IMR-90 (cell line): ENCODE results near the gene NPHS1. TPM values are rescaled to one million over a fixed set of nuclear protein-coding genes. Genes with fewer than 3 reads are reported as not detected.

Experiments used
- ATAC-seq: fragments of 200-7000 bp; cut with Tn5 transposase; 2 replicates; pipeline ENCODE4 v1.9.1; 2020; ENCODE audit warnings: low read depth, mild to moderate bottlenecking, moderate library complexity
- BruUV-seq: library from RNA; stranded (reverse); fragments of 400-500 nt; replicated peaks from 2 replicates; lab custom pipeline; 2021; lab: Mats Ljungman, UMichigan
- CTCF ChIA-PET: fragments of 300-600 bp; formaldehyde crosslinking; extraction: SDS; loops from one replicate; lab custom pipeline; 2021; ENCODE audit warnings: antibody characterized with exemption; lab: Yijun Ruan, JAX
- POLR2A ChIA-PET: fragments of 300-600 bp; sonication (Branson Sonifier 250); formaldehyde crosslinking; loops from one replicate; lab custom pipeline; 2022; ENCODE audit warnings: antibody characterized with exemption; ENCODE audit not compliant: unreplicated experiment; lab: Charles Lee
- DNase-seq: peaks from one replicate; pipeline ENCODE4 v3.0.0; 2013
- H2AFZ ChIP-seq: replicated peaks from 2 replicates; pipeline ENCODE3; 2013; ENCODE audit warnings: low read length, mild to moderate bottlenecking; ENCODE audit not compliant: poor library complexity
- H2AK5ac ChIP-seq: 2 replicates; pipeline ENCODE4 v1.6.1; 2013; ENCODE audit warnings: low read depth, low read length, inconsistent platforms
- H2AK9ac ChIP-seq: replicated peaks from 2 replicates; pipeline ENCODE3; 2013; ENCODE audit warnings: mild to moderate bottlenecking, low read depth, low read length, moderate library complexity; ENCODE audit not compliant: poor library complexity
- H2BK120ac ChIP-seq: 2 replicates; pipeline ENCODE4 v1.6.1; 2013; ENCODE audit warnings: low read depth, low read length, inconsistent platforms
- H2BK15ac ChIP-seq: 3 replicates; pipeline ENCODE4 v1.6.1; 2013; ENCODE audit warnings: low read depth, low read length, inconsistent platforms
- H2BK20ac ChIP-seq: 2 replicates; pipeline ENCODE4 v1.6.1; 2013; ENCODE audit warnings: low read depth, mild to moderate bottlenecking, inconsistent platforms, low read length, moderate library complexity
- H2BK5ac ChIP-seq: 2 replicates; pipeline ENCODE4 v1.6.1; 2013; ENCODE audit warnings: mild to moderate bottlenecking, low read depth, low read length, inconsistent platforms; ENCODE audit not compliant: poor library complexity, severe bottlenecking
- H3K14ac ChIP-seq: replicated peaks from 2 replicates; pipeline ENCODE4 v1.6.1; 2013; ENCODE audit warnings: low read depth, low read length, inconsistent platforms
- H3K18ac ChIP-seq: 2 replicates; pipeline ENCODE4 v1.6.1; 2013; ENCODE audit warnings: low read depth, low read length, control low read depth
- H3K23ac ChIP-seq: 2 replicates; pipeline ENCODE4 v1.6.1; 2013; ENCODE audit warnings: low read depth, low read length, inconsistent platforms
- H3K27ac ChIP-seq: 2 replicates; pipeline ENCODE4 v1.5.1; 2013; ENCODE audit warnings: mild to moderate bottlenecking, control low read depth, low read length; ENCODE audit not compliant: insufficient read depth
- H3K27me3 ChIP-seq: 2 replicates; pipeline ENCODE4 v1.6.1; 2013; ENCODE audit warnings: low read length; ENCODE audit not compliant: control insufficient read depth, insufficient read depth
- H3K36me3 ChIP-seq: 2 replicates; pipeline ENCODE4 v1.6.1; 2013; ENCODE audit warnings: low read length, mixed read lengths; ENCODE audit not compliant: control insufficient read depth, insufficient read depth
- H3K4ac ChIP-seq: 2 replicates; pipeline ENCODE4 v1.6.1; 2013; ENCODE audit warnings: low read depth, low read length, inconsistent platforms
- H3K4me1 ChIP-seq: 2 replicates; pipeline ENCODE4 v1.6.1; 2013; ENCODE audit warnings: low read length, mixed read lengths; ENCODE audit not compliant: control insufficient read depth, insufficient read depth
- H3K4me2 ChIP-seq: 2 replicates; pipeline ENCODE4 v1.6.1; 2013; ENCODE audit warnings: low read depth, mild to moderate bottlenecking, control low read depth, low read length, moderate library complexity
- H3K4me3 ChIP-seq: 2 replicates; pipeline ENCODE4 v1.5.1; 2013; ENCODE audit warnings: low read depth, mild to moderate bottlenecking, control low read depth, low read length, moderate library complexity; ENCODE audit not compliant: insufficient read depth
- H3K56ac ChIP-seq: 2 replicates; pipeline ENCODE4 v1.6.1; 2013; ENCODE audit warnings: low read length, inconsistent platforms; ENCODE audit not compliant: insufficient read depth; ENCODE audit errors: extremely low read depth
- H3K79me1 ChIP-seq, 2 experiments: 2 replicates each; pipeline ENCODE4 v1.6.1; 2013; ENCODE audit warnings: low read length in 2 of 2, inconsistent platforms in 1 of 2, low read depth in 1 of 2
- H3K9ac ChIP-seq: 2 replicates; pipeline ENCODE4 v1.6.1; 2013; ENCODE audit warnings: low read depth, low read length, control low read depth
- H3K9me1 ChIP-seq: 2 replicates; pipeline ENCODE4 v1.6.1; 2013; ENCODE audit warnings: low read length, inconsistent platforms; ENCODE audit not compliant: insufficient read depth
- H3K9me3 ChIP-seq: 2 replicates; pipeline ENCODE4 v1.6.1; 2013; ENCODE audit warnings: low read length; ENCODE audit not compliant: control insufficient read depth, insufficient read depth
- H4K20me1 ChIP-seq: 2 replicates; pipeline ENCODE4 v1.6.1; 2013; ENCODE audit warnings: low read length, inconsistent platforms; ENCODE audit not compliant: insufficient read depth
- H4K5ac ChIP-seq: 2 replicates; pipeline ENCODE4 v1.6.1; 2013; ENCODE audit warnings: mild to moderate bottlenecking, low read depth, low read length, control low read depth
- H4K8ac ChIP-seq, 2 experiments: 2 replicates each; pipeline ENCODE4 v1.6.1; 2013; ENCODE audit warnings: low read depth in 2 of 2, low read length in 2 of 2, control low read depth in 1 of 2, inconsistent platforms in 1 of 2
- H4K91ac ChIP-seq: 2 replicates; pipeline ENCODE4 v1.6.1; 2013; ENCODE audit warnings: low read depth, low read length, inconsistent platforms; ENCODE audit not compliant: insufficient read depth
- CEBPB ChIP-seq: IDR thresholded peaks from 2 replicates; pipeline ENCODE4 v1.6.1; 2012; ENCODE audit warnings: low read depth, low read length, improper control_type of control experiment
- MAFK ChIP-seq: IDR thresholded peaks from 2 replicates; pipeline ENCODE4 v1.6.1; 2012; ENCODE audit warnings: low read depth, low read length, improper control_type of control experiment
- WGBS, 2 experiments: methylation state at CpG; one replicate each; pipeline versions ENCODE4 v1.1.5 to v1.1.7; 2013; ENCODE audit warnings: missing lambda C conversion rate in 2 of 2; ENCODE audit not compliant: insufficient read length in 1 of 2; ENCODE audit errors: extremely low coverage in 2 of 2; 5-methylcytosine and 5-hydroxymethylcytosine counted together
- dilution Hi-C: fragments of 300-500 bp; cut with HindIII; formaldehyde crosslinking; loops from one replicate; pipeline ENCODE4 v1.14.3; 2018; ENCODE audit warnings: low sequenced_read_pairs; ENCODE audit not compliant: unreplicated experiment
- in situ Hi-C: fragments of 300-500 bp; cut with MboI; formaldehyde crosslinking; loops from 3 replicates; pipeline ENCODE4 v1.14.3; 2019; ENCODE audit warnings: low sequenced_read_pairs, inconsistent platforms, mixed read lengths
- intact Hi-C: fragments of 100-400 bp; cut with micrococcal nuclease; formaldehyde crosslinking; loops from 2 replicates; pipeline ENCODE4 v1.10.0; 2022
- polyA plus RNA-seq, 3 experiments: library from polyadenylated mRNA; depleted of rRNA; stranded (reverse); fragments of >200 nt; gene quantifications; 2 replicates each; pipeline ENCODE4 v1.2.3, GENCODE V29; 2012; ENCODE audit warnings: low replicate concordance in 1 of 3
- total RNA-seq: library from RNA; depleted of rRNA; stranded (reverse); fragments of >200 nt; gene quantifications from 2 replicates; pipeline ENCODE4 v1.2.3, GENCODE V29; 2012

The NPHS1 gene
- total and polyA plus RNA-seq, 2 of the 4 experiments (the other 2 are of a cell fraction) = not detected

DNA sequence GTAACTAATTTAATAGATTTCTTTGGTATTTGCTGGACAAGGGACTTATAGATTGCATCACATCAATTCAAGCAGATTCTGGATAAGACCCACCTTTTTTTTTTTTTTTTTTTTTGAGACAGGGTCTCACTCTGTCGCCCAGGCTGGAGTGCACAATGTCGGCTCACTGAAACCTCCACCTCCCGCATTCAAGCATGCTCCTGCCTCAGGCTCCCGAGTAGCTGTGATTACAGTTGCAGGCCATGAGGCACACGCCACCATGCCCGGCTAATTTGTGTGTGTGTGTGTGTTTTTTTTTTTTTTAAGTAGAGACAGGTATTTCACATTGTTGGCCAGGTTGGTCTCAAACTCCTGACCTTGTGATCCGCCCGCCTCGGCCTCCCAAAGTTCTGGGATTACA, 35.5 kb downstream of the NPHS1 start:
- dilution Hi-C loops (no loop called here), intact Hi-C loops (no loop called here), in situ Hi-C loops (no loop called here)
- peaks cover 16% of the 10 kb centered on the region; the same call in 1 of the 2 replicates for H3K27me3 ChIP-seq
- H3K23ac ChIP-seq = no peak overlapping the region
- no peak overlapping the region for H2BK120ac ChIP-seq
- no peaks in the 10 kb centered on the region for H4K20me1 ChIP-seq
- no peak overlapping the region for H2BK5ac ChIP-seq
- no peak overlapping the region for H2AK5ac ChIP-seq
- H4K8ac ChIP-seq = no peak overlapping the region
- no peak for ATAC-seq
- no CpG with 5 or more reads among the region's 9 CpGs for WGBS, 2 experiments
- no peak overlapping the region for H4K5ac ChIP-seq
- no peak overlapping the region for H2BK20ac ChIP-seq
- no peak overlapping the region for H3K18ac ChIP-seq
- no peaks in the 10 kb centered on the region for H3K4me1 ChIP-seq
- no TSS peak for BruUV-seq
- H3K14ac ChIP-seq = no peak overlapping the region
- no peaks in the 10 kb centered on the region for H3K79me1 ChIP-seq
- no peak overlapping the region for H3K4me3 ChIP-seq
- no peak overlapping the region for H3K4ac ChIP-seq
- no peak overlapping the region for H3K56ac ChIP-seq
- H3K27ac ChIP-seq = no peak overlapping the region
- no peak overlapping the region for H3K9ac ChIP-seq
- no peaks in the 10 kb centered on the region for H3K9me1 ChIP-seq
- no peak for DNase-seq
- ChIA-PET CTCF (no interaction called here), POLR2A (no interaction called here)
- TF ChIP-seq CEBPB = 0 out of 2 replicates have a peak, but pooled peaks have one; percentile 3
- TF ChIP-seq MAFK = no peak
- H2AFZ ChIP-seq = no peak overlapping the region
- no peak overlapping the region for H3K4me2 ChIP-seq
- H3K36me3 ChIP-seq = no peaks in the 10 kb centered on the region
- no peak overlapping the region for H2BK15ac ChIP-seq
- no peak overlapping the region for H4K91ac ChIP-seq
- H3K9me3 ChIP-seq = no peaks in the 10 kb centered on the region
- no peak overlapping the region for H2AK9ac ChIP-seq
